Right hindlimb (tissue), 1 donor: ENCODE data around the gene SAG.
A peak's percentile ranks its signal among the peaks of the same experiment; 100 is the strongest.

Experiments used
- DNase-seq: peaks from one replicate; pipeline ENCODE4 v3.0.0-alpha.2; 2018

The SAG gene

DNA sequence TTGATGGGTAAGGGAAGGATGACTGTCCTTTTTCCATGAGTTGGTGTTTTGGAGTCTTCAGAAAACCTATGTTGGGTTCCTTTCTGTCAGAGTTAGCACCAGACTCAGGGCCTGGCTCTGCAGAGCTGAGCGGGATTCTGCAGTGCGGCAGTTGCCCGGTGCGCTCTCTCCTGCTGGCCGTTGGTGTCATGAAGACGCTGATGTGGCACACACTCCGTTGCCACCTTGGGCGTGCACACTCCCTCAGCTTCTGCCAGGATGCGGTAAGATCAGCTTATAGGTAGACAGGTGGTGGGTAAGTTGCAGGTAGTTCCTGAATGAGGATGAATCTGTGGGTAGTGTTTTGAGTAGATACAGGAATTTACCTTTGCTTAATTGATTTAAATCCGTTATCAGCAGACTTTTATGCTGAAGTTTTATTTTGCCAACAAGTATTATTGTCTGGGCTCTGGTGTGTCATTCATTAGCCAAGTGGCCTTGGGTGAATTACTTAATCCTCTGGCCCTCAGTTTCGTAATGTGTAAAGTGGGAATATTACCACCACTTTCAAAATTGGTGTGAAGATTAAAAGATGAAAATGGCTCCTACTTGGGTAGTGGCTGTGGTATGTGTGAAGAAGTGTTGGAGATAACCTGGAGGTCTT is 73.5 kb downstream of the SAG start:
- no peak for DNase-seq

DNA sequence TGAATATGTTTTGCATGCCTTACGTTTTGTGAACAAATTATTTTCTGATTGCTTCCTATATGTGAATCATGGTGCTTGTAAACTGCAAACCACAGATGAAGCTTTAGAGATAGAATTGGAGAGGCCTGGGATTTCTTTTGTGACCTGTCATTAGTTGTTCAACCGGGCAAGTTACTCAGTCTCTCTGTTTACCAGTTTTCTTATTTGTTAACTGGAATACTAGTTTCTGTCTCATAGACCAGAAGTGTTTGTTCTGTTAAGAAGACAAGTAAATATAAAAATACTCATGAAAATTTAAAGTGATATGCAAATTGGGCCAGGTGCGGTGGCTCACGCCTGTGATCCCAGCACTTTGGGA is 74.0 kb downstream of the SAG start:
- no peak for DNase-seq

- no peak for DNase-seq
Measured at GRCh38 chr2:233384015-233384414, 76.4 kb downstream of the SAG start.

- DNase-seq, result no peak
Measured at GRCh38 chr2:233384811-233385488, 77.3 kb downstream of the SAG start.

- DNase-seq, result no peak
Measured at GRCh38 chr2:233385489-233386044, 78.0 kb downstream of the SAG start.

GRCh38 chr2:233386382-233387041 is 78.9 kb downstream of the SAG start:
- peak; percentile 46 for DNase-seq

DNA sequence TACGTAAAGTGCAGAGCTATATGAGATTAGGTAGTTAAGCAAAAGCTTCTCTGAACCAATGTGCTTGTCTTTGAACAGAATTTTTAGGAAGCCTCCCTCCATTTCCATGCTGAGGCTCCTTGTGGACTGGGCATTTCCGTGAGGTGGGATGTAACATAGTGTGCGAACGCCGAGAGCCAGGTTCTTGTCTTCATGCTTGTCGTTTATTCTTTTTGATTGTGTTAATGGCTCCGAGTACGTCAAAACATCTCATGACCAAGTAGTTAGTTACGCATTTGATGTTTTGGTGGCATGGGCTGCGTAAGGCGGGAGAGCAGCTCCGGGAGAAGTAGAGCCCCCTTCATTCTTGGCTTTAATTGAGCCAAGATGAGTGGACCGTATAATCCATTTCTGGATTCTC is 79.6 kb downstream of the SAG start:
- no peak for DNase-seq

DNA sequence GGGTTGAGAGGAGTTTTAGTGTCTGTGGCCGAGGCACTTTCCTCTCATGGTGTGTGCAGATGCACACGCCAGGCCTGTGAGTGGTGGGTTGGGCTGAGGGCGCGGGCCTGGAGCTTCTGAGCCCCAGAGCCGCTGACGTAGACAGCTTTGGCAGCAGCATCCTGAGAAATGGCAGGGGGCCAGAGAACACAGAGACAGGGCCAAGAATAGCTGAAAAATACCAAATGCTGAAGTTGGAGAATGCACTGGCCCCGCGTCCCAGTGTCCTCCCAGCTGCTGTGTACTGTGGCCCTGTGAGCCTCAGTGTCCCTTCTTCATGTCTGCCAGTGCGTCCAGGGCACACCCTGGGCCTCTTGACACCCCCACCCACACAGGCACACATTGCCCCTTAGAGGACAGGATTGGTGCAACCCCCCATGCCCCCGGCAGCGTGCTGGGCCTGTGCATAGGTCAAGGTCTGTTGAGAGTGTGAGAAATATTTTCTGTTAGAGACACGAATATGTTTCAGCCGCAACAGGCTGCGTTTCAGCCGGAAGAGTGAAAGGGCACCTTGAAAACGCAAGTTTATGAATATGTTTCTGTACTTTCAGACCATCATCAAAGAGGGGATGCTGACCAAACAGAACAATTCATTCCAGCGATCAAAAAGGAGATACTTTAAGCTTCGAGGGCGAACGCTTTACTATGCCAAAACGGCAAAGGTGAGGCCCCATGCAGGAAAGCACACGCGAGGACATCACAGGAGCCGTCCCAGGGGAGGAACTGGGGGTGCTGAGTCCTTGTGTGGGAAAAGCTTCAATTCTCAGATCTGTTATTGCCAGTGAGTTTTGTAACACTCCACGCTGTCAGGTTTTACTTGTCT is 80.3 kb downstream of the SAG start:
- DNase-seq, result peak; percentile 97

DNA sequence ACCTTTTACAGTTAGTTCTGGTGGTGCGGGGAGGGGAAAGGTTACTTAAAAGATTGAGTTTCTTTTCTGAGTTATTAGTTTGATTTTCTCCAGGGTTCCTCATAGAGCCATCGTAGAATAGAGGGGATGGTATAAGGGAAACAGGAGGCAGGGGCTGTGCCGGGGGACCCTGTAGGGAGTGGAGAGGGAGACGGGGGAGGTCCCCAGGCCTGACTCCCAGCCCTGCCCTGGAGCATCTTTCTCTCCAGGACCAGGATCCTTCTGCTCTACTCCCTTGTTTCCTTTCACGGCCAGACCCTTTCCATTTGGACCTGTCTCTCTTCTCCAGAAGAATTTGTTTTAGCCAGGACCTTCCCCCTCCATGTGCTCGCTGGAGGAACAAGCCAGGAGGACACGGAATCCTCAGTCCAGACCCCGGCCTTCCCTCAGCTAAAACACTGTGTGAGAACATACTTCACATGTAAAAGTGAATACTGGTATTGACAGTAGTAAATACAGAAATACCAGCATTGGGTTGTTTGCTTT is 82.0 kb downstream of the SAG start:
- DNase-seq, result no peak

DNA sequence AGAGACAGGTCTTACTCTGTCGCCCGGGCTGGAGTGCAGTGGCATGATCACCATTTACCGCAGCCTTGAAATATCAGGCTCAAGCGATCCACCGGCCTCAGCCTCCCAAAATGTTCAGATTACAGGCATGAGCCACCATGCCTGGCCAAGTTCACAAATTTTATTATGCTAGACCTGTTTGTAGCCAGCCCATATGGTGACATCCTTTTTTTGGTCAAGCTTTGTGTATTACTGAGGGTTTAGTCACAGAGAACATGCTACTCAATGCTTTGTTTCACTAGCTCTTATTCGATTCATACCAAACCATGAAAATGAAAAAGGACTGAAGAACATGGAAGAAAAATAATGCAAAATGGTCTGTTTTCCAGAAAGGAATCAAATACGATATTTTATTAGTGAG is 88.1 kb downstream of the SAG start:
- no peak for DNase-seq
